ENCODE results near the gene CCR3.

CCR3 gene

GRCh38 chr3:46270474-46270873 is 28.2 kb downstream of the CCR3 start:
- no peaks in the 10 kb centered on the region for H3F3A ChIP-seq (ENCODE audit: low read depth)
- H4K20me1 ChIP-seq (ENCODE audit: insufficient read depth, low read length, poor library complexity, severe bottlenecking): no peaks in the 10 kb centered on the region
- no peak for TF ChIP-seq CTCF (conservative IDR thresholded peaks at IDR 0.05; ENCODE audit: low read length)
- TF ChIP-seq EZH2phosphoT487 (IDR thresholded peaks at IDR 0.05; ENCODE audit: borderline replicate concordance): no peak

GRCh38 chr3:46271209-46271745 is 29.0 kb downstream of the CCR3 start:
- TF ChIP-seq CTCF (conservative IDR thresholded peaks at IDR 0.05; ENCODE audit: low read length) (no peak), EZH2phosphoT487 (IDR thresholded peaks at IDR 0.05; ENCODE audit: borderline replicate concordance) (no peak)
- peaks cover 13% of the 10 kb centered on the region for H3K27me3 ChIP-seq (ENCODE audit: insufficient read depth, low read length, poor library complexity, severe bottlenecking)
- no peaks in the 10 kb centered on the region for H3K36me3 ChIP-seq (ENCODE audit: insufficient read depth, low read length)
- no peak overlapping the region for H3K4me3 ChIP-seq (ENCODE audit: low read length, poor library complexity, severe bottlenecking)
- no peak overlapping the region for H2AFZ ChIP-seq (ENCODE audit: low read length)
- H3K9ac ChIP-seq (ENCODE audit: low read depth, low read length, poor library complexity, severe bottlenecking): no peak overlapping the region
- H3K79me2 ChIP-seq (ENCODE audit: insufficient read depth, low read length): no peaks in the 10 kb centered on the region
- no peaks in the 10 kb centered on the region for H3K9me2 ChIP-seq (replicated peaks; ENCODE audit: low read depth, low read length)
- H3K4me2 ChIP-seq (ENCODE audit: low read depth, low read length, poor library complexity, severe bottlenecking): no peak overlapping the region
- H3K9me3 ChIP-seq (ENCODE audit: insufficient read depth, low read depth, low read length): no peaks in the 10 kb centered on the region
- H3K4me1 ChIP-seq (ENCODE audit: insufficient read depth, low read length, poor library complexity, severe bottlenecking): peaks cover 10% of the 10 kb centered on the region
- H3F3A ChIP-seq (ENCODE audit: low read depth): no peaks in the 10 kb centered on the region
- H4K20me1 ChIP-seq (ENCODE audit: insufficient read depth, low read length, poor library complexity, severe bottlenecking): no peaks in the 10 kb centered on the region

More at GRCh38 chr3:46270474-46270873, 28.2 kb downstream of the CCR3 start:
- Histone ChIP-seq H3K4me1 (ENCODE audit: insufficient read depth, low read length, poor library complexity, severe bottlenecking) (peaks cover 8% of the 10 kb centered on the region), H3K36me3 (ENCODE audit: insufficient read depth, low read length) (no peaks in the 10 kb centered on the region), H3K79me2 (ENCODE audit: insufficient read depth, low read length) (no peaks in the 10 kb centered on the region), H3K4me3 (ENCODE audit: low read length, poor library complexity, severe bottlenecking) (no peak overlapping the region), H3K9me2 (replicated peaks; ENCODE audit: low read depth, low read length) (no peaks in the 10 kb centered on the region), H3K9ac (ENCODE audit: low read depth, low read length, poor library complexity, severe bottlenecking) (no peak overlapping the region), H3K9me3 (ENCODE audit: insufficient read depth, low read depth, low read length) (no peaks in the 10 kb centered on the region), H2AFZ (ENCODE audit: low read length) (no peak overlapping the region), H3K27me3 (ENCODE audit: insufficient read depth, low read length, poor library complexity, severe bottlenecking) (peaks cover 13% of the 10 kb centered on the region), H3K4me2 (ENCODE audit: low read depth, low read length, poor library complexity, severe bottlenecking) (no peak overlapping the region)

GRCh38 chr3:46272028-46272451 is 29.8 kb downstream of the CCR3 start:
- Histone ChIP-seq H3K36me3 (ENCODE audit: insufficient read depth, low read length) (no peaks in the 10 kb centered on the region), H3K4me3 (ENCODE audit: low read length, poor library complexity, severe bottlenecking) (no peak overlapping the region), H3K9me3 (ENCODE audit: insufficient read depth, low read depth, low read length) (no peaks in the 10 kb centered on the region), H3K4me2 (ENCODE audit: low read depth, low read length, poor library complexity, severe bottlenecking) (no peak overlapping the region), H3K9me2 (replicated peaks; ENCODE audit: low read depth, low read length) (no peaks in the 10 kb centered on the region), H3K27me3 (ENCODE audit: insufficient read depth, low read length, poor library complexity, severe bottlenecking) (peaks cover 13% of the 10 kb centered on the region), H3K4me1 (ENCODE audit: insufficient read depth, low read length, poor library complexity, severe bottlenecking) (peaks cover 18% of the 10 kb centered on the region), H3K79me2 (ENCODE audit: insufficient read depth, low read length) (no peaks in the 10 kb centered on the region), H2AFZ (ENCODE audit: low read length) (no peak overlapping the region), H3F3A (ENCODE audit: low read depth) (no peaks in the 10 kb centered on the region; the same call in 1 of the 2 replicates), H4K20me1 (ENCODE audit: insufficient read depth, low read length, poor library complexity, severe bottlenecking) (no peaks in the 10 kb centered on the region), H3K9ac (ENCODE audit: low read depth, low read length, poor library complexity, severe bottlenecking) (no peak overlapping the region)
- TF ChIP-seq CTCF (conservative IDR thresholded peaks at IDR 0.05; ENCODE audit: low read length) (no peak), EZH2phosphoT487 (IDR thresholded peaks at IDR 0.05; ENCODE audit: borderline replicate concordance) (no peak)
